Keratinocyte (primary cell): ENCODE data around the gene KCNT2. TPM values are rescaled to one million over a fixed set of nuclear protein-coding genes. Genes with fewer than 3 reads are reported as not detected.

ENCODE experiments used
- DNase-seq: peaks from one replicate; pipeline ENCODE4 v3.0.0-alpha.2; 2011; ENCODE audit warnings: low read depth, missing footprints, low spot score
- FAIRE-seq: peaks from 2 replicates; lab custom pipeline; 2011; peaks lifted over from hg19 to GRCh38; lab: Jason Lieb, UNC
- H2AFZ ChIP-seq: 2 replicates; pipeline ENCODE4 v1.6.0; 2012; ENCODE audit warnings: low read length, control low read depth, inconsistent platforms; ENCODE audit not compliant: control insufficient read depth
- H3K27ac ChIP-seq: 2 replicates; pipeline ENCODE4 v1.5.1; 2011; ENCODE audit warnings: low read length; ENCODE audit not compliant: control insufficient read depth, insufficient read depth
- H3K27me3 ChIP-seq: 3 replicates; pipeline ENCODE4 v1.6.0; 2011; ENCODE audit warnings: low read length; ENCODE audit not compliant: control insufficient read depth, insufficient read depth; ENCODE audit errors: extremely low read depth
- H3K36me3 ChIP-seq, 2 experiments: 2 replicates in 1 of 2; 3 replicates in 1 of 2; pipeline ENCODE4 v1.5.1; 2011; ENCODE audit warnings: low read length in 2 of 2, mild to moderate bottlenecking in 1 of 2; ENCODE audit not compliant: control insufficient read depth in 2 of 2, insufficient read depth in 2 of 2; ENCODE audit errors: extremely low read depth in 1 of 2
- H3K4me1 ChIP-seq: 3 replicates; pipeline ENCODE4 v1.5.1; 2011; ENCODE audit warnings: low read length; ENCODE audit not compliant: control insufficient read depth, insufficient read depth; ENCODE audit errors: extremely low read depth
- H3K4me2 ChIP-seq: 3 replicates; pipeline ENCODE4 v1.6.0; 2011; ENCODE audit warnings: low read depth, low read length; ENCODE audit not compliant: control insufficient read depth, insufficient read depth; ENCODE audit errors: extremely low read depth
- H3K4me3 ChIP-seq, 3 experiments: fragments of 200-600 bp in 1 of 3; sonication (generic) in 1 of 3; 2 replicates in 2 of 3; 3 replicates in 1 of 3; pipeline ENCODE4 v1.5.1; 2011 to 2016; ENCODE audit warnings: low read length in 3 of 3, mild to moderate bottlenecking in 3 of 3, control low read depth in 2 of 3, inconsistent platforms in 1 of 3, low read depth in 1 of 3, mixed read lengths in 1 of 3, mixed run types in 1 of 3, moderate library complexity in 1 of 3; ENCODE audit not compliant: control insufficient read depth in 2 of 3, insufficient read depth in 2 of 3; ENCODE audit errors: extremely low read depth in 1 of 3
- H3K79me2 ChIP-seq: 2 replicates; pipeline ENCODE4 v1.6.0; 2012; ENCODE audit warnings: low read length; ENCODE audit not compliant: control insufficient read depth, insufficient read depth
- H3K9ac ChIP-seq: 3 replicates; pipeline ENCODE4 v1.6.0; 2011; ENCODE audit warnings: low read length; ENCODE audit not compliant: control insufficient read depth, insufficient read depth; ENCODE audit errors: extremely low read depth
- H3K9me1 ChIP-seq: 3 replicates; pipeline ENCODE4 v1.6.0; 2011; ENCODE audit warnings: low read length; ENCODE audit not compliant: control insufficient read depth, insufficient read depth; ENCODE audit errors: extremely low read depth
- H3K9me3 ChIP-seq: 2 replicates; pipeline ENCODE4 v1.5.1; 2012; ENCODE audit warnings: low read depth, low read length; ENCODE audit not compliant: control insufficient read depth
- H4K20me1 ChIP-seq: 3 replicates; pipeline ENCODE4 v1.6.0; 2011; ENCODE audit warnings: low read length; ENCODE audit not compliant: control insufficient read depth, insufficient read depth; ENCODE audit errors: extremely low read depth
- CTCF ChIP-seq, 3 experiments: IDR thresholded peaks in 1 of 3; conservative IDR thresholded peaks in 1 of 3; optimal IDR thresholded peaks in 1 of 3; 2 replicates in 2 of 3; 3 replicates in 1 of 3; pipeline versions ENCODE3 to v1.5.1; 2011; ENCODE audit warnings: low read length in 3 of 3, mild to moderate bottlenecking in 3 of 3, moderate library complexity in 2 of 3, control low read depth in 1 of 3, inconsistent platforms in 1 of 3; ENCODE audit not compliant: insufficient read depth in 2 of 3; ENCODE audit errors: extremely low read depth in 1 of 3
- EZH2 ChIP-seq: IDR thresholded peaks from one replicate; pipeline ENCODE4 v1.6.1; 2012; ENCODE audit warnings: inconsistent platforms, mild to moderate bottlenecking, low read length, moderate library complexity
- dilution Hi-C: fragments of 300-500 bp; cut with MboI; formaldehyde crosslinking; loops from one replicate; pipeline ENCODE4 v1.7.0; 2020; ENCODE audit warnings: low sequenced_read_pairs; ENCODE audit not compliant: extremely low pct_ligation_motif_present
- polyA plus RNA-seq, 5 experiments: library from polyadenylated mRNA; depleted of rRNA in 3 of 5; stranded (reverse) in 3 of 5; stranded (forward) in 1 of 5; unstranded in 1 of 5; fragments of >200 nt; gene quantifications; 1 replicate in 1 of 5; 2 replicates in 3 of 5; 3 replicates in 1 of 5; pipeline versions ENCODE4 v1.2.1 to v1.2.3, GENCODE V29; 2011 to 2012; ENCODE audit warnings: missing spikeins in 2 of 5, low read depth in 1 of 5, low replicate concordance in 1 of 5

The KCNT2 gene
- polyA plus RNA-seq, 1 donor (not counting 4 experiments of a cell fraction or from before 2014, with no cell fraction given), result not detected

- no peak for FAIRE-seq
- dilution Hi-C loops, result no loop called here
Measured at GRCh38 chr1:196377811-196378210, 230.4 kb downstream of the KCNT2 start.

GRCh38 chr1:196376630-196377328 is 231.5 kb downstream of the KCNT2 start:
- Histone ChIP-seq H3K4me3 (no peak overlapping the region), H3K9ac (no peak overlapping the region), H4K20me1 (no peaks in the 10 kb centered on the region), H3K4me2 (no peak overlapping the region), H2AFZ (no peak overlapping the region), H3K4me1 (no peaks in the 10 kb centered on the region), H3K9me1 (no peaks in the 10 kb centered on the region), H3K27ac (no peak overlapping the region), H3K9me3 (no peaks in the 10 kb centered on the region), H3K27me3 (no peaks in the 10 kb centered on the region), H3K36me3 (no peaks in the 10 kb centered on the region), H3K79me2 (no peaks in the 10 kb centered on the region)
- no peak for FAIRE-seq
- TF ChIP-seq EZH2 (no peak), CTCF (optimal IDR thresholded peaks at IDR 0.05 in 1 of 3, IDR thresholded peaks at IDR 0.05 in 1 of 3, conservative IDR thresholded peaks at IDR 0.05 in 1 of 3; ENCODE audit: extremely low read depth in 1 of 3, insufficient read depth in 2 of 3, low read length in 3 of 3) (no peak)
- no peak for DNase-seq
- dilution Hi-C loops, result no loop called here

More at GRCh38 chr1:196377811-196378210, 230.4 kb downstream of the KCNT2 start:
- Histone ChIP-seq H3K27me3 (no peaks in the 10 kb centered on the region), H3K4me3 (no peak overlapping the region), H3K4me2 (no peak overlapping the region), H3K36me3 (no peaks in the 10 kb centered on the region), H3K4me1 (no peaks in the 10 kb centered on the region), H3K9me3 (no peaks in the 10 kb centered on the region), H4K20me1 (no peaks in the 10 kb centered on the region), H3K9ac (no peak overlapping the region), H3K9me1 (no peaks in the 10 kb centered on the region), H3K27ac (no peak overlapping the region), H2AFZ (no peak overlapping the region), H3K79me2 (no peaks in the 10 kb centered on the region)
- TF ChIP-seq CTCF (optimal IDR thresholded peaks at IDR 0.05 in 1 of 3, IDR thresholded peaks at IDR 0.05 in 1 of 3, conservative IDR thresholded peaks at IDR 0.05 in 1 of 3; ENCODE audit: extremely low read depth in 1 of 3, insufficient read depth in 2 of 3, low read length in 3 of 3), result no peak
- TF ChIP-seq EZH2, result no peak
- DNase-seq, result no peak
